ENCODE results near the gene ZNF805. TPM values are rescaled to one million over a fixed set of nuclear protein-coding genes. Genes with fewer than 3 reads are reported as not detected.

The ZNF805 gene
- total RNA-seq, 6 experiments from 2014 or later, result 10.7 to 12.8 (median 11.9) TPM

DNA sequence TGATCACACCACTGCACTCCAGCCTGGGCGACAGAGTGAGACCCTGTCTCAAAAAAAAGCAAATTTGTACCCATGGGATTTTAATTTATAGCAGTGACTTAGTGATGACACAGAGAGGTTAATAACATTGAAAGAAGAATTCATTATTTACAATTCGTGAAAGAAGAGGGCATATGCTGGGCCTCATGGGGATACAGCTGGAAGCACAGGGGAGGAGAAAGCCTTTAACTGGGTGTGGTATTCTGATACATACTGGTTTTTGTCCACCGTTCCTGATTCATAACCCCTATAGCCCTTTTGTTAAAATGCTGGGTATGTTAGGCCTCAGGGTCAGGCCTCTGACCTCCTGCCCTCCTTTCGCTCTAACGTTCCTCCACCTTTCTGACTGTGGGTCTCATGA lies 38.3 kb upstream of the ZNF805 start:
- Mint-ChIP-seq H3K27me3 (ENCODE audit: insufficient read depth) (peaks cover 2% of the 10 kb centered on the region; the same call in 1 of the 2 replicates), H3K9me3 (peaks cover 11% of the 10 kb centered on the region), H3K27ac (no peak overlapping the region; the same call in 1 of the 2 replicates), H3K36me3 (ENCODE audit: low read depth) (peaks cover 77% of the 10 kb centered on the region), H3K4me1 (ENCODE audit: low read depth) (peaks cover 20% of the 10 kb centered on the region), H3K4me3 (no peak overlapping the region)
- TF ChIP-seq, protein P1, sequence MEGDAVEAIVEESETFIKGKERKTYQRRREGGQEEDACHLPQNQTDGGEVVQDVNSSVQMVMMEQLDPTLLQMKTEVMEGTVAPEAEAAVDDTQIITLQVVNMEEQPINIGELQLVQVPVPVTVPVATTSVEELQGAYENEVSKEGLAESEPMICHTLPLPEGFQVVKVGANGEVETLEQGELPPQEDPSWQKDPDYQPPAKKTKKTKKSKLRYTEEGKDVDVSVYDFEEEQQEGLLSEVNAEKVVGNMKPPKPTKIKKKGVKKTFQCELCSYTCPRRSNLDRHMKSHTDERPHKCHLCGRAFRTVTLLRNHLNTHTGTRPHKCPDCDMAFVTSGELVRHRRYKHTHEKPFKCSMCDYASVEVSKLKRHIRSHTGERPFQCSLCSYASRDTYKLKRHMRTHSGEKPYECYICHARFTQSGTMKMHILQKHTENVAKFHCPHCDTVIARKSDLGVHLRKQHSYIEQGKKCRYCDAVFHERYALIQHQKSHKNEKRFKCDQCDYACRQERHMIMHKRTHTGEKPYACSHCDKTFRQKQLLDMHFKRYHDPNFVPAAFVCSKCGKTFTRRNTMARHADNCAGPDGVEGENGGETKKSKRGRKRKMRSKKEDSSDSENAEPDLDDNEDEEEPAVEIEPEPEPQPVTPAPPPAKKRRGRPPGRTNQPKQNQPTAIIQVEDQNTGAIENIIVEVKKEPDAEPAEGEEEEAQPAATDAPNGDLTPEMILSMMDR (IDR thresholded peaks at IDR 0.05), result no peak
- DNase-seq, result no peak

DNA sequence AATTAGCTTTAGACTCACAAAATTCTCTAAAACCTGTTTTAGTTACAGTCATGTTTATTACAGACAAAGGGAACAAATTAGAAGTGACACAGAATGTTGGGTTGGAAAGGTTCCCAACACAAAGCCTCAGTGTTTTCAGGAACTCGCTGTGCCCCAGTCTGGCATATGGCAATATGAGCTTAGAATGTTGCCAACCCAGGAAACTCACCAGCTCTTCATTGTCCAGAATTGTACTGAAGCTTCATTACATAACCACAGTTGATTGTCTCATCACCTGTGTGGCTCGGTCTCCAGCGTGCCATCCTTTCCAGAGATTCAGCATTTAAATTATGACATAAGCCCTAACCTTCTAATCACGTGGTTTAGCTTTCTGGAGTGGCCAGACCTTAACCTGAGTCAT lies 30.1 kb upstream of the ZNF805 start:
- no peaks in the 10 kb centered on the region for H3K9me3 Mint-ChIP-seq
- no peaks in the 10 kb centered on the region for H3K27me3 Mint-ChIP-seq (ENCODE audit: insufficient read depth)
- peaks cover 7% of the 10 kb centered on the region for H3K4me1 Mint-ChIP-seq (ENCODE audit: low read depth)
- no peak for DNase-seq
- H3K36me3 Mint-ChIP-seq (ENCODE audit: low read depth), result peaks cover 57% of the 10 kb centered on the region
- no peak overlapping the region for H3K4me3 Mint-ChIP-seq
- TF ChIP-seq, protein P1 (IDR thresholded peaks at IDR 0.05), result no peak
- no peak overlapping the region for H3K27ac Mint-ChIP-seq

DNA sequence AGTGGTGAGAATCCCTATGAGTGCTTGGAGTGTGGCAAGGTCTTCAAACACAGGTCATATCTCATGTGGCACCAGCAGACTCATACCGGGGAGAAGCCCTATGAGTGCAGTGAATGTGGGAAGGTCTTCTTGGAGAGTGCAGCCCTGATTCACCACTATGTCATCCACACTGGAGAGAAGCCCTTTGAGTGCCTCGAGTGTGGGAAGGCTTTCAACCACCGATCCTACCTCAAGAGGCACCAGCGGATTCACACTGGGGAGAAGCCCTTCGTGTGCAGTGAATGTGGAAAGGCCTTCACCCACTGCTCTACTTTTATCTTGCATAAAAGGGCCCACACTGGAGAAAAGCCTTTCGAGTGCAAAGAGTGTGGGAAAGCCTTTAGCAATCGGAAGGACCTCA lies 28.3 kb upstream of the ZNF805 start:
- H3K36me3 Mint-ChIP-seq (ENCODE audit: low read depth), result peaks cover 62% of the 10 kb centered on the region
- H3K4me1 Mint-ChIP-seq (ENCODE audit: low read depth), result peaks cover 3% of the 10 kb centered on the region
- no peak overlapping the region for H3K27ac Mint-ChIP-seq
- H3K27me3 Mint-ChIP-seq (ENCODE audit: insufficient read depth), result no peaks in the 10 kb centered on the region
- H3K9me3 Mint-ChIP-seq, result no peaks in the 10 kb centered on the region
- TF ChIP-seq, protein P1 (IDR thresholded peaks at IDR 0.05), result no peak
- DNase-seq, result no peak
- H3K4me3 Mint-ChIP-seq, result no peak overlapping the region

DNA sequence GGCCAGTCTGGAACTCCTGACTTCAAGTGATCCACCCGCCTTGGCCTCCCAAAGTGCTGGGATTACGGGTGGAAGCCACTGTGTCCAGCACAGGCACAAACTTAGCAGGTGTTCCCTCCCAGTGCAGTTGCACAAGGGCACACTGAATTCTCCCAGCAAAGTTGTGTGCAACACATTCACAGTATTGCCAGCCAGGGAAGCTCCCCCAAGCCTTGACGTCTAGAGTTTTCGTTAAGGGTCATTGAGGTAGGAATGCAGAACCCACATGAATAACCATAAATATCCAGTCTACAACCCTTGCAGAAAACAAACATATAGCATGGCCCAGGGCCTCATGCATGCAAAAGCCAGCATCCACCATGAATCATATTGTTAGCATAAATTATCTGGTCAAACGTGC lies 12.9 kb upstream of the ZNF805 start:
- TF ChIP-seq, protein P1 (IDR thresholded peaks at IDR 0.05), result no peak
- H3K4me1 Mint-ChIP-seq (ENCODE audit: low read depth), result no peaks in the 10 kb centered on the region

DNA sequence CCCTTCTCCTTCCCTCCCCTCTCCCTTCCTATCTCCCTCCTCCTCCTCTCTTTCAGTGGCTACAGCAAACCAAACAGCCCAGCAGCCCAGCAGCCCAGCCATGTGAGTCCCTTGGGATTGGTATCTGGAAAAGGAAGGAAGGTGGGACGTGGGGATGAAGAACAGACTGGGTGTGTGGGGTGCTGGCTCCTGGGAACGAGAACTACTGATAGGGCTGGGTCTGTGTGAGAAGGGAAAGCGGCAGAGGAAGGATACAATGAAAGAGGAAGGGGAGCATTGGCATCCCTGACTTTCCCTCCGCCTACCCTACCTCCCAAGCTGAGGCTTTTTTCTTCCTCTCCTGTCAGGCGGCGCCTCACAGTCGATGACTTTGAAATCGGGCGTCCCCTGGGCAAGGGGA lies 8.7 kb upstream of the ZNF805 start:
- H3K4me3 Mint-ChIP-seq, result no peak overlapping the region
- no peaks in the 10 kb centered on the region for H3K9me3 Mint-ChIP-seq
- no peaks in the 10 kb centered on the region; the same call in none of the 2 replicates for H3K27me3 Mint-ChIP-seq (ENCODE audit: insufficient read depth)
- H3K4me1 Mint-ChIP-seq (ENCODE audit: low read depth), result no peaks in the 10 kb centered on the region
- TF ChIP-seq, protein P1 (IDR thresholded peaks at IDR 0.05), result no peak
- no peak for DNase-seq
- no peak overlapping the region; the same call in 1 of the 2 replicates for H3K27ac Mint-ChIP-seq
- no peaks in the 10 kb centered on the region for H3K36me3 Mint-ChIP-seq (ENCODE audit: low read depth)

More for the DNA sequence above, 12.9 kb upstream of the ZNF805 start:
- Mint-ChIP-seq H3K4me3 (no peak overlapping the region), H3K36me3 (ENCODE audit: low read depth) (no peaks in the 10 kb centered on the region), H3K9me3 (no peaks in the 10 kb centered on the region), H3K27ac (no peak overlapping the region), H3K27me3 (ENCODE audit: insufficient read depth) (no peaks in the 10 kb centered on the region; the same call in none of the 2 replicates)
- DNase-seq, result no peak

DNA sequence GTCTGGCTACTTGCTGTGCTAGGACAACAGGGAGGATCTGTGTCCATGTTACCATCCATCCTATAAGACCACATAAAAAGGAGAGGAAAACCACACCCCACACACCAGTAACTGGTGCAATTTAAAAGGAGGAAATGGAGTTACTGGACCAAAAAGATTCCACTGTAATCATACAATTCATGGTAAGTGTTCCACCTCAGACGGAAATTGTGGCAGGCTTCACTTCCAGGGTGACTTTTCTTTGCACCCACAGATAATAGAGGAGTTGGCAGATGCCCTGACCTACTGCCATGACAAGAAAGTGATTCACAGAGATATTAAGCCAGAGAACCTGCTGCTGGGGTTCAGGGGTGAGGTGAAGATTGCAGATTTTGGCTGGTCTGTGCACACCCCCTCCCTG lies 7.2 kb upstream of the ZNF805 start:
- Mint-ChIP-seq H3K27me3 (ENCODE audit: insufficient read depth) (no peaks in the 10 kb centered on the region; the same call in 1 of the 2 replicates), H3K4me3 (no peak overlapping the region), H3K36me3 (ENCODE audit: low read depth) (no peaks in the 10 kb centered on the region), H3K9me3 (no peaks in the 10 kb centered on the region), H3K27ac (no peak overlapping the region), H3K4me1 (ENCODE audit: low read depth) (no peaks in the 10 kb centered on the region)
- DNase-seq, result no peak
- TF ChIP-seq, protein P1 (IDR thresholded peaks at IDR 0.05), result no peak

All from HFFc6 (cell line).